ENCODE measurements around the gene ARHGEF4.

Gene ARHGEF4

DNA sequence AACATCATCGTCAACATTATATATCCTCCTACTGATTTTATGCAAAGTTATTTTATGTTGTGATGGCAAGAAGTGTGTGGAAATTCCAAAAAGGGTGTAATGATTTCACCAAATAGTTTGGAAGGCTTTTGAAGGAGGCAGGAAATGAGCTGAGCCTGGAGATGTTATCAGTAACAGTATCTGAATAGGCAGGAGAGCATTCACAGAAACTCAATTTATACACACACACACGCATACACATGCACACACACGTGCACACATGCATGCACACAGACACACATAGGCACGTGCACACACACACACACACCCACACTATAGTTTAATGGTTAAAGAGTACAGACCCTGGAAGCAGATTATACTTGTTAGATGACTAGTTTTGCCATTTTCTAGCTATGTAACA, 47.3 kb downstream of the ARHGEF4 start:
- no peaks in the 10 kb centered on the region for H3K4me1 ChIP-seq (ENCODE audit: control insufficient read depth, insufficient read depth, low read length)
- H3K27me3 ChIP-seq (ENCODE audit: control insufficient read depth, insufficient read depth, low read length, poor library complexity, severe bottlenecking), result no peaks in the 10 kb centered on the region
- no peak overlapping the region for H3K27ac ChIP-seq (ENCODE audit: insufficient read depth, low read depth, low read length, poor library complexity, severe bottlenecking)
- no peak overlapping the region for H3K4me3 ChIP-seq (ENCODE audit: insufficient read depth, low read depth, low read length)
- no peaks in the 10 kb centered on the region for H3K36me3 ChIP-seq (ENCODE audit: control insufficient read depth, insufficient read depth, low read length)
- no peaks in the 10 kb centered on the region for H3K9me3 ChIP-seq (ENCODE audit: control insufficient read depth, low read length)
- WGBS, 2 experiments, result 84 to 92% methylated on average over 3 of the region's 4 CpGs

- H3K9me3 ChIP-seq (ENCODE audit: control insufficient read depth, low read length), result no peaks in the 10 kb centered on the region
- H3K4me3 ChIP-seq (ENCODE audit: insufficient read depth, low read depth, low read length), result no peak overlapping the region
- 94 to 95% methylated on average over 7 of the region's 7 CpGs for WGBS, 2 experiments
- H3K4me1 ChIP-seq (ENCODE audit: control insufficient read depth, insufficient read depth, low read length), result no peaks in the 10 kb centered on the region
- no peaks in the 10 kb centered on the region for H3K36me3 ChIP-seq (ENCODE audit: control insufficient read depth, insufficient read depth, low read length)
- no peak overlapping the region for H3K27ac ChIP-seq (ENCODE audit: insufficient read depth, low read depth, low read length, poor library complexity, severe bottlenecking)
- H3K27me3 ChIP-seq (ENCODE audit: control insufficient read depth, insufficient read depth, low read length, poor library complexity, severe bottlenecking), result no peaks in the 10 kb centered on the region
These were observed 47.8 kb downstream of the ARHGEF4 start for GRCh38 chr2:130884503-130884902.

DNA sequence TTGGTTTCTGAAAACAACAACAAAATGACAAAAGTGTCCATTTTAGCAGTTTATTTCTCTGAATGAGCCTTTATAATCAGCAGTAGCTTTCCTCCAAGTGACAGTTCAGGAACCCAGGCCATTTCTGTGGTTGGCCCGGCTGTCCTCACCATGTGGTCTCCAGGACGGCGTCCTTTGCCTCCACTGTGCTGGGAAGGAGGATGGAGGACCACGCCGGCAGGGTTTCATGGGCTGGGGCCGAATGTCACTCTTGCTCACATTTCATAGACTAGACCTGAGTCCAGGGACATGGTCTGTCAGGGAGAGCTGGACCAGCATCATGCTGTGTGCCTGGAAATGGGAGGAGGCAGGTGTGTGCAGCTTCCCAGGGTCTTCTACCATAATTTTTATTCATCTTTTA, 50.9 kb downstream of the ARHGEF4 start:
- Histone ChIP-seq H3K9me3 (ENCODE audit: control insufficient read depth, low read length) (no peaks in the 10 kb centered on the region), H3K4me1 (ENCODE audit: control insufficient read depth, insufficient read depth, low read length) (no peaks in the 10 kb centered on the region), H3K27me3 (ENCODE audit: control insufficient read depth, insufficient read depth, low read length, poor library complexity, severe bottlenecking) (no peaks in the 10 kb centered on the region), H3K27ac (ENCODE audit: insufficient read depth, low read depth, low read length, poor library complexity, severe bottlenecking) (no peak overlapping the region), H3K36me3 (ENCODE audit: control insufficient read depth, insufficient read depth, low read length) (no peaks in the 10 kb centered on the region), H3K4me3 (ENCODE audit: insufficient read depth, low read depth, low read length) (no peak overlapping the region)
- WGBS, 2 experiments, result 91 to 92% methylated on average over 6 of the region's 6 CpGs

DNA sequence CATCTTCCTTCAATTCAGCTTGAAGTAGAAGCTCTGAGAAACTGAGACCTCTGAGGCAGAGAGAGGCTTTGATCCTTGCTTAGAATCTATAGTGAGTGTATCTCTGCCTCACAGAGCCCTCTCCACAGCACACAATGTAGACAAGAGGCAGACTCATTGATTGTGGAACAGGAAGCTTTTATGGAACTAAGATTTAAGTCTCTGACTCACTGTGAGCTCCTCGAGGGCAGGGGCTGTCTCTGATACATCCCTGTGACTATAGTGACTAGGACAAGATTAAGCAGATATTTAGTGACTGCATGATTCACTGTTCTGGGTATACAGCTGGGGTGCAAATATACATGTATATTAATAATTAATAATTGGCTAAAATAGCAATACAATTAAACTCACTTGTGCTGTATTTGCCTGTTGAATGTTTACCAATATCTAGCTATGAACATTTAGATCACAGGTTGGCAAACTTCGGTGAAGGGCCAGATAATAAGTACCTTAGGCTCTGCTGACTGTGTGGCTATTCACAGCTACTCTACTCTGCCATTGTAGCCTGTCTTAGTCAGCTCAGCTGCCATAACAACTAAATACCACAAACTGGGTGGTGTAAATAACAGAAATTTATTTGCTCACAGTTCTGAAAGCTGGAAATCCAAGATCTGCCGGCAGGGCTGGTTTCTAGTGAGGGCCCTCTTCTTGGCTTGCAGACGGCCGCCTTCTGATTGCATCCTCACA, 54.4 kb downstream of the ARHGEF4 start:
- H3K36me3 ChIP-seq (ENCODE audit: control insufficient read depth, insufficient read depth, low read length), result no peaks in the 10 kb centered on the region
- H3K4me3 ChIP-seq (ENCODE audit: insufficient read depth, low read depth, low read length), result no peak overlapping the region
- no peaks in the 10 kb centered on the region for H3K4me1 ChIP-seq (ENCODE audit: control insufficient read depth, insufficient read depth, low read length)
- no peak overlapping the region for H3K27ac ChIP-seq (ENCODE audit: insufficient read depth, low read depth, low read length, poor library complexity, severe bottlenecking)
- no peaks in the 10 kb centered on the region for H3K9me3 ChIP-seq (ENCODE audit: control insufficient read depth, low read length)
- WGBS, 2 experiments, result 92 to 94% methylated on average over 5 of the region's 5 CpGs
- H3K27me3 ChIP-seq (ENCODE audit: control insufficient read depth, insufficient read depth, low read length, poor library complexity, severe bottlenecking), result no peaks in the 10 kb centered on the region

DNA sequence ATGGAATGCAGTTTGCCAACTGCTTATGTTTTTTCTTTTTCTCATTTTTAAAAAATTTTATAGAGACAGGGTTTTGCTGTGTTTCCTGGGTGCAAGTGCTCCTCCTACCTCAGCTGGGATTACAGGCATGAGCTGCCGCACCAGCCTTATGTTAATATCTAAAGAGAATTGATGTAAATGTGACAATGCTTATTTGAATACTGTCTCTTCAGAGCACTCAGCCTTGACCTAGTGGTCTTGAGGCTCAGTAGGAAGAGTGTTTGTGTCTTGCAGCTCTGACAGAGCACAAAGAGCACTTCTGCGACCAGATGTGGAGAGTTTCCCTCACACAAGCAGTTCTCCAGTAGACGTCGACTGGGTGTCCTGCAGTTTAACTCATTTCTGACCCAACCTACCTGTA, 55.3 kb downstream of the ARHGEF4 start:
- H3K27ac ChIP-seq (ENCODE audit: insufficient read depth, low read depth, low read length, poor library complexity, severe bottlenecking), result no peak overlapping the region
- H3K36me3 ChIP-seq (ENCODE audit: control insufficient read depth, insufficient read depth, low read length), result no peaks in the 10 kb centered on the region
- WGBS, 2 experiments, result 87 to 89% methylated on average over 4 of the region's 4 CpGs

DNA sequence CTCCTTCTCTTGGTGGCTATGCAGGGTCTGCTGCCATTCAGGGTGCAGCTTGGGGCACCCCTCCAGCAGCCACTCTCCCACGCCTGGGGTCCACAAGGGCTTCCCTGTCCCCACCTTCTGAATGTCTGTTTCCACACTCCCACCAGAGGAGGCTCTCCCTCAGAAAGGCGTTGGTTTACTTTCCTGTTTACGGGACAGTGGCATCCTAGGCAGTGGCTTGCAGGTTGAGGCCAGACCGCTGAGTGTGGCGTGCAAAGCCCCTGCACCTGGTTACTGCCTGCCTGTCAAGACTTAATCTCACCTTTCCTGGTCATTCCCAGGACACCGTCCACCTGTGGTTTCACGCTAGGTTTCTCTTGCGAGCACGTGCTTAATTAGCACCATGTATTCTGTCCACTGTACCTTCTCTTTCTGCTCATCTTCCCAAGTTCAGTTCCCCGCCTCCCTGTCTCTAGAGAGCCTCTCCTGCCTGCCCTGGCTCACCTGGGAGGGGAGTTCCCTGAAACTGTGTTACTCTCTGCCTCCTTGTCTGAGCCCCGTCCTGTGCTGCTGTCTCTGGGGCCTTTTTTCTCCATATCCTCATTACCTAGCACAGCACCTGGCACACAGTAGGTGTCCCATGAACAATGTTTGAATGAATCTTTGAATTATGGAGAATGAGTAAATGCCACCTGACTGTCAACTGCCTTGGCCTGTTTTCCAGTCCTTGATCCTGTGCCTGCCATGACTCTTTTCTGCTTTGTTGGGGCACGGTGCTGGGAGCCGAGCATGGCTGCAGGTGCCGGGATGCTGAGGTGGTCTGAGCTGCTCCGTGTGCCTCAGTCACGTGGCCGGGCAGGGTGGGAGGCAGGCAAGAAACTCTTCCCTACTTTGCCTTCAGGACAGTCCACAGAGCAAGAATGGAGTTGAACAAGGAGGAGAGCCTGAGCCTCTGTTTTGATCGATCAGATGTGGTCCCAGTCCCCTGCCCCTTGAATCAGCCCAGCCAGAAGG, 56.4 kb downstream of the ARHGEF4 start:
- no peaks in the 10 kb centered on the region for H3K36me3 ChIP-seq (ENCODE audit: control insufficient read depth, insufficient read depth, low read length)
- no peaks in the 10 kb centered on the region for H3K27me3 ChIP-seq (ENCODE audit: control insufficient read depth, insufficient read depth, low read length, poor library complexity, severe bottlenecking)
- WGBS, 2 experiments, result 93% methylated on average over 18 of the region's 18 CpGs
- H3K4me3 ChIP-seq (ENCODE audit: insufficient read depth, low read depth, low read length), result no peak overlapping the region
- no peak overlapping the region for H3K27ac ChIP-seq (ENCODE audit: insufficient read depth, low read depth, low read length, poor library complexity, severe bottlenecking)
- H3K4me1 ChIP-seq (ENCODE audit: control insufficient read depth, insufficient read depth, low read length), result peaks cover 9% of the 10 kb centered on the region
- no peaks in the 10 kb centered on the region for H3K9me3 ChIP-seq (ENCODE audit: control insufficient read depth, low read length)

More for the DNA sequence above, 55.3 kb downstream of the ARHGEF4 start:
- H3K27me3 ChIP-seq (ENCODE audit: control insufficient read depth, insufficient read depth, low read length, poor library complexity, severe bottlenecking), result no peaks in the 10 kb centered on the region
- H3K4me3 ChIP-seq (ENCODE audit: insufficient read depth, low read depth, low read length), result no peak overlapping the region
- peaks cover under 1% of the 10 kb centered on the region for H3K4me1 ChIP-seq (ENCODE audit: control insufficient read depth, insufficient read depth, low read length)
- H3K9me3 ChIP-seq (ENCODE audit: control insufficient read depth, low read length), result no peaks in the 10 kb centered on the region

GRCh38 chr2:130894326-130894942, 57.7 kb downstream of the ARHGEF4 start:
- 92 to 96% methylated on average over 7 of the region's 7 CpGs for WGBS, 2 experiments

GRCh38 chr2:130896813-130897212, 60.1 kb downstream of the ARHGEF4 start:
- Histone ChIP-seq H3K4me1 (ENCODE audit: control insufficient read depth, insufficient read depth, low read length) (peaks cover 19% of the 10 kb centered on the region), H3K36me3 (ENCODE audit: control insufficient read depth, insufficient read depth, low read length) (no peaks in the 10 kb centered on the region), H3K4me3 (ENCODE audit: insufficient read depth, low read depth, low read length) (no peak overlapping the region), H3K27me3 (ENCODE audit: control insufficient read depth, insufficient read depth, low read length, poor library complexity, severe bottlenecking) (no peaks in the 10 kb centered on the region), H3K9me3 (ENCODE audit: control insufficient read depth, low read length) (no peaks in the 10 kb centered on the region), H3K27ac (ENCODE audit: insufficient read depth, low read depth, low read length, poor library complexity, severe bottlenecking) (no peak overlapping the region)
- WGBS, 2 experiments, result 38 to 44% methylated on average over 7 of the region's 7 CpGs

More at GRCh38 chr2:130894326-130894942, 57.7 kb downstream of the ARHGEF4 start:
- no peaks in the 10 kb centered on the region for H3K27me3 ChIP-seq (ENCODE audit: control insufficient read depth, insufficient read depth, low read length, poor library complexity, severe bottlenecking)
- peaks cover 9% of the 10 kb centered on the region for H3K4me1 ChIP-seq (ENCODE audit: control insufficient read depth, insufficient read depth, low read length)
- no peak overlapping the region for H3K4me3 ChIP-seq (ENCODE audit: insufficient read depth, low read depth, low read length)
- H3K36me3 ChIP-seq (ENCODE audit: control insufficient read depth, insufficient read depth, low read length), result no peaks in the 10 kb centered on the region
- H3K9me3 ChIP-seq (ENCODE audit: control insufficient read depth, low read length), result no peaks in the 10 kb centered on the region
- no peak overlapping the region for H3K27ac ChIP-seq (ENCODE audit: insufficient read depth, low read depth, low read length, poor library complexity, severe bottlenecking)

- Histone ChIP-seq H3K36me3 (ENCODE audit: control insufficient read depth, insufficient read depth, low read length) (no peaks in the 10 kb centered on the region), H3K27me3 (ENCODE audit: control insufficient read depth, insufficient read depth, low read length, poor library complexity, severe bottlenecking) (no peaks in the 10 kb centered on the region), H3K9me3 (ENCODE audit: control insufficient read depth, low read length) (no peaks in the 10 kb centered on the region), H3K4me1 (ENCODE audit: control insufficient read depth, insufficient read depth, low read length) (peaks cover 19% of the 10 kb centered on the region), H3K27ac (ENCODE audit: insufficient read depth, low read depth, low read length, poor library complexity, severe bottlenecking) (no peak overlapping the region), H3K4me3 (ENCODE audit: insufficient read depth, low read depth, low read length) (no peak overlapping the region)
- WGBS, 2 experiments, result 74 to 81% methylated on average over 4 of the region's 4 CpGs
These were observed 61.8 kb downstream of the ARHGEF4 start for GRCh38 chr2:130898553-130898952.

DNA sequence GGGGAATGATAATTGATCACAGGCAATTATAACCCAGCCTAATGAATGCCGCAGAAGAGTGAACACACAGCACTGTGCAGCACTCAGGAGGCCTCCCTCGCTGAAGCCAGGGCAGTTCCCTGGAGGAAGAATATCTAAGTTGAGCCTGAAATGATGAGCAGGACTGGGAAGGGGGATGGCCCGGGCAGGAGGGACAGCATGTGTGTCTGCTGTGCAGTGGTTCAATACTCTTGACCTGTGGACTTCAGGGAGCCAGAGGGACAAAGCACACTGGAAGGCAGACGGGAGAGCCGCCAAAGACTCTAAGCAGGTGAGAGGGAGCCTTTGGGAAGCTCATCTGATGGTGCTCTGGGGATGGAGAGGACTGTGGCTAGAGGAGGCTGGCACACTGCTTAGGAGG, 62.6 kb downstream of the ARHGEF4 start:
- WGBS, 2 experiments, result 90 to 93% methylated on average over 5 of the region's 5 CpGs
- Histone ChIP-seq H3K4me1 (ENCODE audit: control insufficient read depth, insufficient read depth, low read length) (peaks cover 19% of the 10 kb centered on the region), H3K27ac (ENCODE audit: insufficient read depth, low read depth, low read length, poor library complexity, severe bottlenecking) (no peak overlapping the region), H3K9me3 (ENCODE audit: control insufficient read depth, low read length) (no peaks in the 10 kb centered on the region), H3K27me3 (ENCODE audit: control insufficient read depth, insufficient read depth, low read length, poor library complexity, severe bottlenecking) (no peaks in the 10 kb centered on the region), H3K4me3 (ENCODE audit: insufficient read depth, low read depth, low read length) (no peak overlapping the region), H3K36me3 (ENCODE audit: control insufficient read depth, insufficient read depth, low read length) (no peaks in the 10 kb centered on the region)
